Subcutaneous abdominal adipose tissue (tissue), 5 donors: Measurements from ENCODE around the gene KAZALD1.

Source experiments
- H3K27ac ChIP-seq: one replicate; pipeline ENCODE4 v1.7.0; 2013; ENCODE audit warnings: low read depth, mild to moderate bottlenecking, inconsistent platforms, low read length, moderate library complexity
- H3K27me3 ChIP-seq, 5 donors: one replicate each; pipeline ENCODE4 v1.7.0; 2013; ENCODE audit warnings: low read length in 5 of 5, inconsistent platforms in 1 of 5; ENCODE audit not compliant: control insufficient read depth in 5 of 5, insufficient read depth in 4 of 5
- H3K36me3 ChIP-seq, 5 donors: one replicate each; pipeline ENCODE4 v1.7.0; 2013; ENCODE audit warnings: low read length in 5 of 5; ENCODE audit not compliant: control insufficient read depth in 5 of 5, insufficient read depth in 5 of 5
- H3K4me1 ChIP-seq, 5 donors: one replicate each; pipeline ENCODE4 v1.7.0; 2013; ENCODE audit warnings: low read length in 5 of 5, mild to moderate bottlenecking in 3 of 5, moderate library complexity in 1 of 5; ENCODE audit not compliant: control insufficient read depth in 5 of 5, insufficient read depth in 5 of 5
- H3K4me3 ChIP-seq, 5 donors: one replicate each; pipeline ENCODE4 v1.7.0; 2013; ENCODE audit warnings: low read length in 5 of 5, low read depth in 1 of 5
- H3K9ac ChIP-seq, 5 donors: one replicate each; pipeline ENCODE4 v1.7.0; 2013; ENCODE audit warnings: low read length in 5 of 5, mild to moderate bottlenecking in 4 of 5, moderate library complexity in 3 of 5
- H3K9me3 ChIP-seq, 5 donors: one replicate each; pipeline ENCODE4 v1.7.0; 2013; ENCODE audit warnings: low read length in 5 of 5; ENCODE audit not compliant: control insufficient read depth in 5 of 5
- donor health status: healthy.
- donor health status: healthy.
- donor health status: healthy.
- donor health status: healthy.
- donor health status: healthy.

The KAZALD1 gene

GRCh38 chr10:101065481-101066145 lies 3.8 kb downstream of the KAZALD1 start:
- Histone ChIP-seq H3K36me3 (no peaks in the 10 kb centered on the region), H3K4me1 (peaks cover 9 to 67% (median 63%) of the 10 kb centered on the region in 5 donors), H3K9me3 (no peaks in the 10 kb centered on the region), H3K27me3 (peaks cover 3 to 24% (median 20%) of the 10 kb centered on the region in 5 donors), H3K4me3 (peak overlapping the region in 4 of 5 donors; percentile 55 to 62 (median 60)), H3K9ac (peak overlapping the region in 3 of 5 donors; percentile 24 to 53 (median 51)), H3K27ac (no peak overlapping the region)

GRCh38 chr10:101066146-101066895 lies 4.5 kb downstream of the KAZALD1 start:
- Histone ChIP-seq H3K27me3 (peaks cover 4 to 24% (median 20%) of the 10 kb centered on the region in 5 donors), H3K4me1 (peaks cover 9 to 67% (median 58%) of the 10 kb centered on the region in 5 donors)

GRCh38 chr10:101066896-101067355 lies 5.1 kb downstream of the KAZALD1 start:
- Histone ChIP-seq H3K4me1 (peaks cover 9 to 61% (median 54%) of the 10 kb centered on the region in 5 donors), H3K27ac (no peak overlapping the region)

More at GRCh38 chr10:101066146-101066895, 4.5 kb downstream of the KAZALD1 start:
- Histone ChIP-seq H3K27ac (no peak overlapping the region), H3K9ac (peak overlapping the region in 4 of 5 donors; percentile 24 to 66 (median 52)), H3K36me3 (no peaks in the 10 kb centered on the region), H3K9me3 (no peaks in the 10 kb centered on the region), H3K4me3 (peak overlapping the region; percentile 44 to 62 (median 60))

GRCh38 chr10:101067356-101068083 lies 5.7 kb downstream of the KAZALD1 start:
- peak overlapping the region in 4 of 5 donors; percentile 4 to 73 (median 34) for H3K9ac ChIP-seq
- H3K4me1 ChIP-seq = peaks cover 5 to 55% (median 48%) of the 10 kb centered on the region in 5 donors
- H3K4me3 ChIP-seq = peak overlapping the region in 4 of 5 donors; percentile 59 to 73 (median 62)
- no peaks in the 10 kb centered on the region for H3K36me3 ChIP-seq
- no peaks in the 10 kb centered on the region for H3K9me3 ChIP-seq
- no peak overlapping the region for H3K27ac ChIP-seq
- H3K27me3 ChIP-seq = peaks cover 15 to 33% (median 29%) of the 10 kb centered on the region in 5 donors

More at GRCh38 chr10:101066896-101067355, 5.1 kb downstream of the KAZALD1 start:
- H3K9ac ChIP-seq = peak overlapping the region in 4 of 5 donors; percentile 4 to 73 (median 40)
- peak overlapping the region; percentile 44 to 73 (median 61) for H3K4me3 ChIP-seq
- no peaks in the 10 kb centered on the region for H3K36me3 ChIP-seq
- peaks cover 10 to 28% (median 25%) of the 10 kb centered on the region in 5 donors for H3K27me3 ChIP-seq
- H3K9me3 ChIP-seq = no peaks in the 10 kb centered on the region

GRCh38 chr10:101069441-101069840 lies 7.7 kb downstream of the KAZALD1 start:
- no peaks in the 10 kb centered on the region for H3K36me3 ChIP-seq
- H3K9ac ChIP-seq = no peak overlapping the region
- peaks cover 26 to 40% (median 34%) of the 10 kb centered on the region in 5 donors for H3K27me3 ChIP-seq
- H3K4me1 ChIP-seq = peaks cover 4 to 36% (median 29%) of the 10 kb centered on the region in 5 donors
- H3K27ac ChIP-seq = no peak overlapping the region
- no peak overlapping the region for H3K4me3 ChIP-seq
- H3K9me3 ChIP-seq = no peaks in the 10 kb centered on the region

GRCh38 chr10:101070098-101070497 lies 8.3 kb downstream of the KAZALD1 start:
- no peak overlapping the region for H3K9ac ChIP-seq
- H3K27me3 ChIP-seq = peaks cover 26 to 37% (median 31%) of the 10 kb centered on the region in 5 donors
- no peak overlapping the region for H3K27ac ChIP-seq

GRCh38 chr10:101071267-101071884 lies 9.6 kb downstream of the KAZALD1 start:
- Histone ChIP-seq H3K9me3 (no peaks in the 10 kb centered on the region), H3K27me3 (peaks cover 28 to 48% (median 39%) of the 10 kb centered on the region in 5 donors), H3K4me1 (peaks cover 2 to 17% (median 13%) of the 10 kb centered on the region in 5 donors), H3K27ac (no peak overlapping the region), H3K36me3 (no peaks in the 10 kb centered on the region), H3K9ac (no peak overlapping the region), H3K4me3 (no peak overlapping the region)

More at GRCh38 chr10:101070098-101070497, 8.3 kb downstream of the KAZALD1 start:
- H3K36me3 ChIP-seq = no peaks in the 10 kb centered on the region
- H3K9me3 ChIP-seq = no peaks in the 10 kb centered on the region
- peaks cover 4 to 29% (median 25%) of the 10 kb centered on the region in 5 donors for H3K4me1 ChIP-seq
- no peak overlapping the region for H3K4me3 ChIP-seq

GRCh38 chr10:101071885-101072433 lies 10.2 kb downstream of the KAZALD1 start:
- Histone ChIP-seq H3K4me1 (peaks cover 2 to 12% (median 8%) of the 10 kb centered on the region in 5 donors), H3K27ac (no peak overlapping the region), H3K9ac (no peak overlapping the region), H3K9me3 (no peaks in the 10 kb centered on the region), H3K4me3 (no peak overlapping the region), H3K27me3 (peaks cover 25 to 50% (median 40%) of the 10 kb centered on the region in 5 donors), H3K36me3 (no peaks in the 10 kb centered on the region)

GRCh38 chr10:101072923-101073322 lies 11.1 kb downstream of the KAZALD1 start:
- H3K9ac ChIP-seq = no peak overlapping the region
- H3K4me1 ChIP-seq = peaks cover 0 to 4% (median 2%) of the 10 kb centered on the region in 5 donors
- no peaks in the 10 kb centered on the region for H3K36me3 ChIP-seq
- no peaks in the 10 kb centered on the region for H3K9me3 ChIP-seq
- peaks cover 25 to 44% (median 40%) of the 10 kb centered on the region in 5 donors for H3K27me3 ChIP-seq
- H3K27ac ChIP-seq = no peak overlapping the region
- no peak overlapping the region for H3K4me3 ChIP-seq
